ENCODE data around the gene ZNF414. TPM values are rescaled to one million over a fixed set of nuclear protein-coding genes. Genes with fewer than 3 reads are reported as not detected.
"Not testable (repeated sequence)": the region's sequence is repeated elsewhere in the genome, so short reads cannot be mapped to it uniquely, and the experiment has no call there.

Gene ZNF414
- total RNA-seq, 1 donor from 2014 or later, result 5.2 TPM

DNA sequence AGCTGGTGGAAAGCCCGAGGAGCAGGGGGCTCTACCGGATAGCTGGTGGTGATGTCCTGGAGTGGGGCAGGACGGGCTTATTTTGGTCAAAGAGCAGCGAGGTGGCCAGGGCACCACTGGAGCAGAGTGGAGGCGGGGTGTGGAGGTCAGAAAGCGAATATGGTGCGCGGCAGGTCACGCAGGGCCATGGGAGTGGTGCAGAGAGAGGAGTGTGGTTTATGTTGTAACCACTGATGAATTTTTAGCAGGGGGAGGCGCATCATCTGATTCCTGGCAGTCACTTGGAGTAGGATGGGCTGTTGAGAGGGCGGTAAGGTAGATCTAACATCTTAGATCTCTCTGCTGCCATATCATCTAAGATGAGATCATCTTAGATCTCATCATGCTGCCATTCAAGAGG lies 1.4 kb upstream of the ZNF414 start:
- no peak for DNase-seq (ENCODE audit: low read depth)
- Histone ChIP-seq H3K36me3 (ENCODE audit: control insufficient read depth, insufficient read depth, low read length) (no peaks in the 10 kb centered on the region), H3K4me3 (ENCODE audit: low read depth, low read length) (no peak overlapping the region), H3K27me3 (ENCODE audit: control insufficient read depth, insufficient read depth, low read length) (no peaks in the 10 kb centered on the region)
- no peak for TF ChIP-seq CTCF (IDR thresholded peaks at IDR 0.05; ENCODE audit: insufficient read depth, low read length, poor library complexity, severe bottlenecking)

DNA sequence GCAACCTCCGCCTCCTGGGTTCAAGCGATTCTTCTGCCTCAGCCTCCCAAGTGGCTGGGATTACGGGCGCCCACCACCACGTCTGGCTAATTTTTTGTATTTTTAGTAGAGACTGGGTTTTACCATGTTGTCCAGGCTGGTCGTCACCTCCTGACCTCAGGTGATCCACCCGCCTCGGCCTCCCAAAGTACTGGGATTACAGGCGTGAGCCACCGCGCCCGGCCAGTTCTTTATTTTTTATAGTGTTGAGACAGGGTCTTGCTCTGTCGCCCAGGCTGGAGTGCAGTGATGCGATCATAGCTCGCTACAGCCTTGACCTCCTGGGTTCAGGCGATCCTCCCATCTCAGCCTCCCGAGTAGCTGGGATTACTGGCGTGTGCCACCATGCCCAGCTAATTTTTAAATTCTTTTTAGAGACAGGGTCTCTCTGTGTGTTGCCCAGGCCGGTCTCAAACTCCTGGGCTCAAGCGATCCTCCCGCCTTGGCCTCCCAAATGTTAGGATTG lies 590 bp upstream of the ZNF414 start:
- not testable (repeated sequence) for H3K36me3 ChIP-seq (ENCODE audit: control insufficient read depth, insufficient read depth, low read length); DNase-seq (ENCODE audit: low read depth); H3K27me3 ChIP-seq (ENCODE audit: control insufficient read depth, insufficient read depth, low read length)
- H3K4me3 ChIP-seq (ENCODE audit: low read depth, low read length), result peak overlapping the region; percentile 66

DNA sequence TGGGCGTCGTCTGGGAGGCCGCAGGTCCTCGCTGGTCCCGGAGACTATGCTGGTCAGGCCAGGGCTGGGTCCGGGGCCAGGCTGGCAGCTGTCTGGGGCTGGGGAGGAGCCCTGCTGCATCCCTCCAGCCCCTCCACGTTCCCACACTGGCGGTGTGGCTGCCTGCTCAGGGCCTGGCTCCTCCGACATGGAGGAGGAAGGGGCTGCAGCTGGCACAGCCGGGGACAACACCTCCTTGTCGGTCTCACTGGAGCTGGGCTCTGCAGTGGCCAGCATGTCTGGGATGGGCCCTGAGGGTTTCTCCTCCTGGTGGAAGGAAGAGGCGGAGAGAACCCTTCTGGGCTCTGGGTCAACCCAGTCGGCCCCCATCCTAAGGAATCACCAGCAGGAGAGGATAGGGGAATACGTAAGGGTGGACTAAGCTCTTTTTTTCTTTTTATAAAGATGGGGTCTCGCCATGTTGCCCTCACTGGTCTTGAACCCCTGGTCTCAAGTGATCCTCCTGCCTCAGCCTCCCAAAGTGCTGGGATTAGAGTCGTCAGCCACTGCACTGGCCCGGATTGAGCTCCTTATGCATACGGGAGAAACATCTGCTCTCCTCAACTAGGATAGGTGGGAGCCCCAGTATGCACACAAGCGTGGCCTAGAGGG lies 806 bp downstream of the ZNF414 start:
- H3K27me3 ChIP-seq (ENCODE audit: control insufficient read depth, insufficient read depth, low read length), result no peaks in the 10 kb centered on the region
- H3K36me3 ChIP-seq (ENCODE audit: control insufficient read depth, insufficient read depth, low read length), result no peaks in the 10 kb centered on the region
- peak overlapping the region; percentile 66 for H3K4me3 ChIP-seq (ENCODE audit: low read depth, low read length)
- TF ChIP-seq CTCF (IDR thresholded peaks at IDR 0.05; ENCODE audit: insufficient read depth, low read length, poor library complexity, severe bottlenecking), result no peak
- DNase-seq (ENCODE audit: low read depth), result no peak

GRCh38 chr19:8512115-8512967 lies 1.6 kb downstream of the ZNF414 start:
- no peak for DNase-seq (ENCODE audit: low read depth)
- Histone ChIP-seq H3K4me3 (ENCODE audit: low read depth, low read length) (no peak overlapping the region), H3K36me3 (ENCODE audit: control insufficient read depth, insufficient read depth, low read length) (no peaks in the 10 kb centered on the region), H3K27me3 (ENCODE audit: control insufficient read depth, insufficient read depth, low read length) (no peaks in the 10 kb centered on the region)
- TF ChIP-seq CTCF (IDR thresholded peaks at IDR 0.05; ENCODE audit: insufficient read depth, low read length, poor library complexity, severe bottlenecking), result no peak

- no peaks in the 10 kb centered on the region for H3K36me3 ChIP-seq (ENCODE audit: control insufficient read depth, insufficient read depth, low read length)
- no peaks in the 10 kb centered on the region for H3K27me3 ChIP-seq (ENCODE audit: control insufficient read depth, insufficient read depth, low read length)
- no peak for DNase-seq (ENCODE audit: low read depth)
- no peak overlapping the region for H3K4me3 ChIP-seq (ENCODE audit: low read depth, low read length)
- TF ChIP-seq CTCF (IDR thresholded peaks at IDR 0.05; ENCODE audit: insufficient read depth, low read length, poor library complexity, severe bottlenecking), result no peak
Observed at GRCh38 chr19:8511573-8512101, 2.3 kb downstream of the ZNF414 start.

DNA sequence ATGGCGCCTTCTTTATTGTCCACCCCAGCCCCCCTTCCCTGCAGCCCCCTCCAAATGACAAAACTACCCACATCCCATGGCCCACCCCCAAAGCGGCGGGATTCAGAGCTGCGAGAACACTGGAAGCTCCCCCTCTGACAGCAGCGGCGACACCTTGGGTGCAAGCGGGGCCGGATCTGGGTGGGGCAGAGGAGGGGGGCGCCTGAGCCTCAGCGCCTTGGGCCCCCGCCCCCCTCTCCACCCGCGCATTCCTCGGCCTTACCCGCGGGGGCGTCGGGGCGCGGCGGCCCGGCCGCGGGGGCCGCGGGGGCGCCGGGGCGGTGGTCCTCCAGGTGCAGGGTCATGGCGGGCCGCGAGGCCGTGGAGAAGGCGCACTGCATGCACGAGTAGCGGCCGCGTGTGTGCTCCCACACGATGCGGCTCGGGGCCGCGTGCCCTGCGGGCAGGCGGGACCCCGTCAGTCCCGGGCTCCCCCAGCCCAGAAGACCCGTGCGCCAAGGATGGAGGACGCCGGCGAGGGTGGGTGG lies 3.3 kb downstream of the ZNF414 start:
- H3K27me3 ChIP-seq (ENCODE audit: control insufficient read depth, insufficient read depth, low read length), result no peaks in the 10 kb centered on the region
- DNase-seq (ENCODE audit: low read depth), result no peak
- TF ChIP-seq CTCF (IDR thresholded peaks at IDR 0.05; ENCODE audit: insufficient read depth, low read length, poor library complexity, severe bottlenecking), result no peak
- no peak overlapping the region for H3K4me3 ChIP-seq (ENCODE audit: low read depth, low read length)
- H3K36me3 ChIP-seq (ENCODE audit: control insufficient read depth, insufficient read depth, low read length), result no peaks in the 10 kb centered on the region
